Endothelial cell of umbilical vein (primary cell): ENCODE data around the gene UPF1. TPM values are rescaled to one million over a fixed set of nuclear protein-coding genes. Genes with fewer than 3 reads are reported as not detected.

Source experiments
- BruUV-seq: library from RNA; stranded (reverse); fragments of 400-500 nt; replicated peaks from 2 replicates; lab custom pipeline; 2021; lab: Mats Ljungman, UMichigan
- CTCF ChIA-PET: fragments of 300-600, 350-600 bp; sonication (Branson Sonifier 250); formaldehyde crosslinking; loops from one replicate; lab custom pipeline; 2021; ENCODE audit warnings: antibody characterized with exemption, inconsistent platforms; lab: Charles Lee
- POLR2A ChIA-PET: fragments of 300-600, 350-600 bp; sonication (Branson Sonifier 250); formaldehyde crosslinking; loops from one replicate; lab custom pipeline; 2021; ENCODE audit warnings: antibody characterized with exemption, inconsistent platforms; lab: Charles Lee
- DNase-seq: peaks from one replicate; pipeline ENCODE4 v3.0.0-alpha.2; 2011; ENCODE audit warnings: low read depth, low spot score
- FAIRE-seq: peaks from 2 replicates; lab custom pipeline; 2011; peaks lifted over from hg19 to GRCh38; lab: Jason Lieb, UNC
- H2AFZ ChIP-seq: 2 replicates; pipeline ENCODE4 v1.6.0; 2012; ENCODE audit warnings: low read depth, low read length, control low read depth, inconsistent platforms
- H3K27ac ChIP-seq: 2 replicates; pipeline ENCODE4 v1.5.1; 2011; ENCODE audit warnings: low read depth, mild to moderate bottlenecking, control low read depth, low read length, moderate library complexity; ENCODE audit not compliant: insufficient read depth
- H3K27me3 ChIP-seq, 2 experiments: 2 replicates each; pipeline versions ENCODE4 v1.6.0 to v1.6.1; 2011; ENCODE audit warnings: low read length in 2 of 2, mixed read lengths in 1 of 2; ENCODE audit not compliant: control insufficient read depth in 2 of 2, insufficient read depth in 2 of 2
- H3K36me3 ChIP-seq, 2 experiments: 2 replicates in 1 of 2; 3 replicates in 1 of 2; pipeline ENCODE4 v1.5.1; 2011; ENCODE audit warnings: low read length in 2 of 2, mild to moderate bottlenecking in 1 of 2, moderate library complexity in 1 of 2; ENCODE audit not compliant: control insufficient read depth in 2 of 2, insufficient read depth in 2 of 2; ENCODE audit errors: extremely low read depth in 1 of 2
- H3K4me1 ChIP-seq: 3 replicates; pipeline ENCODE4 v1.5.1; 2011; ENCODE audit warnings: mild to moderate bottlenecking, low read length; ENCODE audit not compliant: control insufficient read depth, insufficient read depth; ENCODE audit errors: extremely low read depth
- H3K4me2 ChIP-seq: 2 replicates; pipeline ENCODE4 v1.6.1; 2011; ENCODE audit warnings: low read length, control low read depth, mixed read lengths; ENCODE audit not compliant: insufficient read depth
- H3K4me3 ChIP-seq, 3 experiments: fragments of 200-600 bp in 1 of 3; sonication (generic), shearing (Covaris generic) in 1 of 3; replicated peaks in 1 of 3; 2 replicates each; pipeline ENCODE4 v1.5.1; 2011 to 2016; ENCODE audit warnings: control low read depth in 3 of 3, low read length in 3 of 3, mild to moderate bottlenecking in 2 of 3, inconsistent platforms in 1 of 3, low read depth in 1 of 3, moderate library complexity in 1 of 3; ENCODE audit not compliant: insufficient read depth in 1 of 3
- H3K79me2 ChIP-seq: 2 replicates; pipeline ENCODE4 v1.6.0; 2012; ENCODE audit warnings: low read length, inconsistent platforms; ENCODE audit not compliant: control insufficient read depth, insufficient read depth
- H3K9ac ChIP-seq: replicated peaks from 2 replicates; pipeline ENCODE3; 2011; ENCODE audit warnings: low read length, control low read depth; ENCODE audit not compliant: insufficient read depth; ENCODE audit errors: extremely low read depth
- H3K9me1 ChIP-seq: replicated peaks from 3 replicates; pipeline ENCODE4 v1.6.0; 2011; ENCODE audit warnings: mild to moderate bottlenecking, low read length; ENCODE audit not compliant: control insufficient read depth, insufficient read depth; ENCODE audit errors: extremely low read depth
- H3K9me3 ChIP-seq: replicated peaks from 2 replicates; pipeline ENCODE4 v1.5.1; 2012; ENCODE audit warnings: low read length, inconsistent platforms; ENCODE audit not compliant: control insufficient read depth, insufficient read depth
- H4K20me1 ChIP-seq: replicated peaks from 2 replicates; pipeline ENCODE3; 2011; ENCODE audit warnings: mild to moderate bottlenecking, low read length; ENCODE audit not compliant: control insufficient read depth, insufficient read depth; ENCODE audit errors: extremely low read depth
- CTCF ChIP-seq, 2 donors: IDR thresholded peaks; 1 replicate in 1 of 2; 2 replicates in 1 of 2; pipeline ENCODE4 v1.5.1; 2011; ENCODE audit warnings: low read length in 2 of 2, mild to moderate bottlenecking in 2 of 2, moderate library complexity in 2 of 2, control low read depth in 1 of 2, inconsistent platforms in 1 of 2, low read depth in 1 of 2; ENCODE audit not compliant: insufficient read depth in 1 of 2; ENCODE audit errors: extremely low read depth in 1 of 2
- EZH2 ChIP-seq: IDR thresholded peaks from 2 replicates; pipeline ENCODE4 v1.6.1; 2012; ENCODE audit warnings: borderline replicate concordance, low read depth, mild to moderate bottlenecking, moderate library complexity, low read length, inconsistent platforms; ENCODE audit not compliant: severe bottlenecking
- FOS ChIP-seq: IDR thresholded peaks from 2 replicates; pipeline ENCODE4 v1.6.1; 2011; ENCODE audit warnings: mild to moderate bottlenecking, low read length, moderate library complexity, borderline replicate concordance; ENCODE audit not compliant: insufficient read depth
- GATA2 ChIP-seq: IDR thresholded peaks from 2 replicates; pipeline ENCODE4 v1.7.0; 2011; ENCODE audit warnings: low read depth, mild to moderate bottlenecking, moderate library complexity, mixed read lengths, low read length; ENCODE audit not compliant: insufficient read length, insufficient read depth
- JUN ChIP-seq: IDR thresholded peaks from 2 replicates; pipeline ENCODE4 v1.6.1; 2011; ENCODE audit warnings: borderline replicate concordance, low read depth; ENCODE audit not compliant: insufficient read length, insufficient read depth
- MAX ChIP-seq: IDR thresholded peaks from 2 replicates; pipeline ENCODE4 v1.6.1; 2011; ENCODE audit not compliant: insufficient read depth, insufficient read length
- MYC ChIP-seq: IDR thresholded peaks from one replicate; pipeline ENCODE4 v1.6.1; 2011; ENCODE audit warnings: mild to moderate bottlenecking, low read depth, low read length
- POLR2A ChIP-seq: IDR thresholded peaks from 2 replicates; pipeline ENCODE4 v1.6.1; 2012; ENCODE audit warnings: low read depth, mild to moderate bottlenecking, control low read depth, low read length
- POLR2AphosphoS5 ChIP-seq: IDR thresholded peaks from 2 replicates; pipeline ENCODE4 v1.6.1; 2012; ENCODE audit warnings: low read depth, mild to moderate bottlenecking, control low read depth, low read length, moderate library complexity; ENCODE audit not compliant: insufficient read depth
- dilution Hi-C: fragments of 300-500 bp; cut with MboI; formaldehyde crosslinking; loops from one replicate; pipeline ENCODE4 v1.15.0; 2019; ENCODE audit warnings: low sequenced_read_pairs; ENCODE audit not compliant: extremely low pct_ligation_motif_present
- intact Hi-C: fragments of 100-400 bp; cut with micrococcal nuclease; formaldehyde crosslinking; loops from one replicate; pipeline ENCODE4 v1.10.0; 2022
- polyA plus RNA-seq, 4 experiments: library from polyadenylated mRNA; depleted of rRNA in 3 of 4; stranded (reverse) in 3 of 4; unstranded in 1 of 4; fragments of >200 nt; gene quantifications; 2 replicates each; pipeline versions ENCODE4 v1.2.1 to v1.2.3, GENCODE V29; 2011 to 2012; ENCODE audit warnings: missing spikeins in 1 of 4
- total RNA-seq: library from RNA; stranded (reverse); gene quantifications from 2 replicates; pipeline ENCODE4 v1.2.3, GENCODE V29; 2021

Gene UPF1
- total and polyA plus RNA-seq, 2 donors (not counting 3 experiments of a cell fraction or from before 2014, with no cell fraction given), result 65.9 to 68.2 TPM

DNA sequence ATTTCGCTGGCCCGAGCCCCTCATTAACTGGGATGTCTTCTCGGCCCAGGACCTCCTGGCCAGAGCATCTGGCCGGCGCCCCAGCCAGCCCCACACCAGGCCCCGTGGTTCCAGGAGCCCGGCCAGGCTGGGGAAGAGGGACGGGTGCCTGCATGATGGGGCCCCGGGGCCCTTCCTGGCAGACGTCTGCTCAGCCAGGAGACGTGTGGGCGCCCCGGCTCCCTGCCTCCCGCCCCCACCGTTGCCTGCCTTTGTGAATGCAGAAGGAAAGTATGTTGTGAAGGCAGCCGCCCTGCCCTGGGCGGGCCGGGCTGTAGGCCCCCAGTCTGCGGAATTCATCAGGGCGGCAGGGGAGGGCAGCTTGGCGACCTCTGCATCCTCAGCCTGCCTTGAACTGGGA is 36.2 kb upstream of the UPF1 start:
- TF ChIP-seq POLR2A (no peak), JUN (no peak), POLR2AphosphoS5 (no peak), CTCF (IDR thresholded peaks at IDR 0.05; ENCODE audit: extremely low read depth in 1 of 2, insufficient read depth in 1 of 2, low read depth in 1 of 2, low read length in 2 of 2) (no peak), FOS (no peak), EZH2 (no peak), MAX (no peak), GATA2 (no peak), MYC (no peak)
- H3K27ac ChIP-seq, result no peak overlapping the region
- no peaks in the 10 kb centered on the region for H3K79me2 ChIP-seq
- no peak overlapping the region for H2AFZ ChIP-seq
- no peak for FAIRE-seq
- no peak overlapping the region for H3K9ac ChIP-seq
- no TSS peak for BruUV-seq
- no peak overlapping the region for H3K4me3 ChIP-seq
- dilution Hi-C loops, result no loop called here
- CTCF ChIA-PET, result interaction anchor here (0.6 kb wide), 1 partner anchor 51 kb away, joined by 4 read pairs; no protein-coding TSS in a partner anchor
- no peak overlapping the region for H3K4me2 ChIP-seq
- intact Hi-C loops, result no loop called here
- DNase-seq, result no peak
- no peaks in the 10 kb centered on the region for H3K9me3 ChIP-seq
- POLR2A ChIA-PET, result no interaction called here
- H4K20me1 ChIP-seq, result no peaks in the 10 kb centered on the region
- no peaks in the 10 kb centered on the region for H3K9me1 ChIP-seq
- H3K36me3 ChIP-seq, result no peaks in the 10 kb centered on the region
- H3K27me3 ChIP-seq, result peaks cover 24 to 26% of the 10 kb centered on the region in 2 experiments
- H3K4me1 ChIP-seq, result no peaks in the 10 kb centered on the region
